ENCODE data around the gene SIL1.

Gene SIL1

DNA sequence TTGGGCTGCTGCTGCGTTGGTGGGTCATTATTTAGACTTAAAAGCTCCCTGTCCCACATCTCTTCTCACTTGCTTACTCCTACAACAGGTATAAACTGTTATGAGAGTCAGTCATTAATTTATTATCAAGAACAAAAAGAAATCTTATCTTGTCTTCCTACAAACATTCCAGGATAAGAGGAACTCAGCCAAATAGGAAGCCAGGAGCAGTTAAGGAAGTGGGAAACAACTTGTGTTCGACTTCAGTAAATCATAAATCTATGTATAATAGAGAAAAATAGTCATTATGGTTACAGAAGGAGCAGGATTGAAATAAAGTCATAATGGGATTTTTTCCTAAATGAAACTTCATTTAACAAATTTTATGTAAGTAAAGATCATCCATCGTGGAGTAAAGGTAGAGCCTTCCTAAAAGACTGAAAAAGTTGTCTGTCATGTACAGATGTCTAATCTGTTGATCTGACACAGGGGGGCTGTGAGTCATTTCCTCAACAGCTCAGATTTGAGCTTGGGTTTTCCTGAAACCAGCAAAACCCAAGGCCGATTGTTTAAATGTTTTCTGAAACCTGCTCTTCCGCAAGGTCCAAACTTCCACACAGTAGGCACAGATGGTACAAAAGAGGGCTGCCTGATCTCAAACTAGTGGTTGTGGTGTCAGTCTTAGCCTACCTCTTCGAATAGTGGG is 297.7 kb downstream of the SIL1 start:
- no peak for DNase-seq (ENCODE audit: extremely low read depth in 1 of 2, low read depth in 1 of 2)

- DNase-seq (ENCODE audit: extremely low read depth in 1 of 2, low read depth in 1 of 2), result no peak
These were observed 299.4 kb downstream of the SIL1 start for GRCh38 chr5:138898742-138899141.

DNA sequence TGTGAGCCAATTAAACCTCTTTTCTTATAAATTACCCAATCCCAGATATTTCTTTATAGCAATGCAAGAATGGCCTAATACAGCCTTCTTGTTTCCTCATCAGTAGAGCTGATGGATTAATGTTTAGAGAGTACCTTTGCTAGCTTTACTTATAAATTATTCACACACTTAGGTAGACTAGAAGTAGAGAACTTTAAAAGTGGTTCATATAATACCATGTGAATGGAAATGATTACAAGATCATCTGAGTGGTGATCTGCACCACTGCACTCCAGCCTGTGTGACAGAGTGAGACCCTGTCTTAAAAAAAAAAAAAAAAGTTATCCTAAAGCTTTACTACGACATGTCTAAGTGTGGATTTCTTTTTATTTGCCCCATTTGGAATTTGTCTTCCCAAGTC is 299.9 kb downstream of the SIL1 start:
- DNase-seq (ENCODE audit: extremely low read depth in 1 of 2, low read depth in 1 of 2), result no peak

Data from activated CD8-positive, alpha-beta memory T cell treated with anti-CD3 and anti-CD28 coated beads for 1 hour (primary cell).